Subcutaneous adipose tissue (tissue), 4 donors: ENCODE results near the gene DTNBP1. TPM values are rescaled to one million over a fixed set of nuclear protein-coding genes. Genes with fewer than 3 reads are reported as not detected.

Source experiments
- total RNA-seq, 4 donors: library from RNA; depleted of rRNA; stranded (reverse); fragments of >200 nt; gene quantifications; one replicate each; pipeline ENCODE4 v1.1.0, GENCODE V29; 2016
- TF ChIP-seq, protein P1 (sequence below): fragments of 450-650 bp; IDR thresholded peaks from one replicate; pipeline ENCODE4 v1.5.1; 2016; ENCODE audit warnings: low read depth, mild to moderate bottlenecking, control low read depth, antibody characterized with exemption, moderate library complexity

DTNBP1 gene
- total RNA-seq, 4 donors from 2014 or later, result 7.7 to 15.9 (median 12.5) TPM

DNA sequence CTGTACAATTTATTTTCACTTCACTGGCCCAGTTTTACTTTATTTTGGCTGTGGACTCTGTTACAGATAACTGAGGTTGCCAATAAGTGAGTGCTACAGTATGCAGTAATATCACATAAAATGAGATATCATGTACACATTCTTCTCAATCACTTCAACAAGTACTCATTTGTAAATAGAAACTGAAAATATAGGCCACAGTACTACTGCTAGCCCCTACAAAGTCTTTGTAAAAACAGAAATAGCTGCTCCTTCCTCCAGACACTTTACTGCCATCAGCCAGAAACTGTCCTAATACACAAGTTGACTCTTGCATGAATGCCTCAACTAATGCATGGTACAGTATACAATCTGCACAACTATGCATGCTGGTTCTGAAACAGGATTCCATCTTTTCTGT is 9.2 kb downstream of the DTNBP1 start:
- TF ChIP-seq, protein P1, sequence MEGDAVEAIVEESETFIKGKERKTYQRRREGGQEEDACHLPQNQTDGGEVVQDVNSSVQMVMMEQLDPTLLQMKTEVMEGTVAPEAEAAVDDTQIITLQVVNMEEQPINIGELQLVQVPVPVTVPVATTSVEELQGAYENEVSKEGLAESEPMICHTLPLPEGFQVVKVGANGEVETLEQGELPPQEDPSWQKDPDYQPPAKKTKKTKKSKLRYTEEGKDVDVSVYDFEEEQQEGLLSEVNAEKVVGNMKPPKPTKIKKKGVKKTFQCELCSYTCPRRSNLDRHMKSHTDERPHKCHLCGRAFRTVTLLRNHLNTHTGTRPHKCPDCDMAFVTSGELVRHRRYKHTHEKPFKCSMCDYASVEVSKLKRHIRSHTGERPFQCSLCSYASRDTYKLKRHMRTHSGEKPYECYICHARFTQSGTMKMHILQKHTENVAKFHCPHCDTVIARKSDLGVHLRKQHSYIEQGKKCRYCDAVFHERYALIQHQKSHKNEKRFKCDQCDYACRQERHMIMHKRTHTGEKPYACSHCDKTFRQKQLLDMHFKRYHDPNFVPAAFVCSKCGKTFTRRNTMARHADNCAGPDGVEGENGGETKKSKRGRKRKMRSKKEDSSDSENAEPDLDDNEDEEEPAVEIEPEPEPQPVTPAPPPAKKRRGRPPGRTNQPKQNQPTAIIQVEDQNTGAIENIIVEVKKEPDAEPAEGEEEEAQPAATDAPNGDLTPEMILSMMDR, result no peak

DNA sequence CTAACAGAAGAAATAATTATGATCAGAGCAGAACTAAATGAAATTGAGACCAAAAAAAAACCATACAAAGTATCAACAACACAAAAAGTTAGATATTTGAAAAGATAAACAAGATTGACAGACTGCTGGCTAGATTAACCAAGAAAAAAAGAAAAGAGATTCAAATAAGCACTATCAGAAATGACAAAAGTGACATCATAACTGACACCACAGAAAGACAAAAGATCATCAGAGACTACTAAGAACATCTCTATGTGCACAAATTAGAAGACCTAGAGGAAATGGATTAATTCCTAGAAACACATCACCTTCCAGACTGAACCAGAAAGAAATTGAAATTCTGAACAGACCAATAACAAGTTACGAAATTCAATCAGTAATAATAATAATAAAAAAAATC is 17.9 kb downstream of the DTNBP1 start:
- TF ChIP-seq, protein P1, result no peak

DNA sequence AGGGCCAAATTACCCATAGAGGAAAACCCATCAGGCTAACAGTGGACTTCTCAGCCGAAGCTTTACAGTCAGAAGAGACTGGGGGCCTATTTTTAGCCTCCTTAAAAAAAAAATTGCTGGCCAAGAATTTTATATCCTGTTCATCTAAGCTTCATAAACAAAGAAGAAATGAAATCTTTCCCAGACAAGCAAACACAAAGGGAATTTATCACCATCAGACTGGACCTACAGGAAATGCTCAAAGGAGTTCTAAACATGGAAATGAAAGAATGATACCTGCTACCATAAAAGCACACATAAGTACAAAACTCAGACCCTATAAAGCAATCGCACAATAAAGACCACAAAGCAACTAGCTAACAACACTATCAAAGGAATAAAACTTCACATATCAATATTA is 19.3 kb downstream of the DTNBP1 start:
- TF ChIP-seq, protein P1, result no peak

DNA sequence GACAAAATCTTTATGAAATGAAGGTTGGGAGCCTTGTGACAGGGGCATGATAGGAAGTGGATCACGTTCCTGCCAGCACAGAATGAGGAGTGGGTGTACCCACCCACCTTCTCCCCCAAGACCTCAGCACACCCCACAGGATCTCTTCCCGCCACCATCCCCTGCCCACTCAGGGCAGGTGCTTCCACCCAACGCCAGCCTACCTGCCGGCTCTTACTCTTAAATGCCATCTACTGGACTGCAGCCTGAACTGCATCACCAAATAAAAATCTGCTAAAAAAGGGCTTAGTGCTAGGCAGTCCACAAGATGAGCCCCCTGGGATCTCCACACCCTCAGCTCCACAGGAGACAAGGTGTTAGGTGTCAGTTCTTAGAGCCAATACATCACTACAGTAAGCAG is 20.6 kb downstream of the DTNBP1 start:
- TF ChIP-seq, protein P1, result no peak

DNA sequence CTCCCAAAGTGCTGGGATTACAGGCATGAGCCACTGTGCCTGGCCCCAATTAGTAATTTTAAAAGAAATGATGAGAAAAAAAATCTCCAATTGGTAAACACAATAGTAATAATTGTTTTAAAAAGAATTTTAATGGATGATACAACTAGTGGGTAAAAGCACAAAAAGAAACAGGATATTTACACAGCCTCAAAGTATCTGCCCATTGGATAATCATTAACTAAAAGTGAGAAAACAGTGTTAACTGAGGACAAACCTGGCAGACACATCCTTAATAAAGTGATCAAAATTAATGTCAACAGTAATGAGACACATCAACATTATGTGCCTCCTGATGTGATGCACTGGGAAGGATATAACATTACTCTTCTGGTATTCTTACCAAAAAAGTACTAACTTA is 24.5 kb downstream of the DTNBP1 start:
- TF ChIP-seq, protein P1, result no peak

DNA sequence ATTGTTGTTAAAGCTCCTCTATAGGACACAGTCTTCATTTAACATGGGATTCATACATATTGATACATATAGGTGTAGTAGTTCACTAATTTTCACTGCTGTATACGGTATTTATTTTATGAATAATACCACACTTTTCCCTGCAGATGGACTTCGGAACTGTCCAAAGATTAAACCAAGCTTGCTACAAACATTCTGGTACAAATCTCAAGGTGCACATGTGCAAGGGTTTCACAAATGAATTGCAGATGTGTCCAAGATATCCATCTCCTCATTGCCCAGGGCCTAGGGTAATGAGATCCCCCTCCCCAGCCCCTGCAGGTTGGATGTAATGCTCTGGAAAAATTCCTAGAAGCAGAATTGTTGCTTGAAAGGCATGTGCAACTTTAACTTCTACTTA is 31.4 kb downstream of the DTNBP1 start:
- TF ChIP-seq, protein P1, result no peak

DNA sequence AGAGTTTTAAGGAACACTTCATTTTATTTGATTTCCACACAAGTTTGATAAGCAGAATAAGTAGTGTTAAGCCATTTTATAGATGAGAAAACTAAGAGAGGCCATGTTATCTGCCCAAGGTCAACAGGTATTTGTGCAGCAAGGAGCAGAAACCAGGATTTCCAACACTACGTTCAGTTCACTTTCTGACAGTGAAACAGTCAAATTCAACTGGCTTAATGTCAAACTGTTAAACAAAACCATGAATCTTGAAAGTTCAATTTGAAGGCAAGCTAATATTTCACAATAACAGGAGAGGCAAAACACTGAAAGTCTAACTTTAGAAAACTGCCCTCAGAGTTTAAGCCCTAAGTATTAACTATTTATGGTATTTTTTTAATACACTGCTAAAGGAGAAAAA is 32.6 kb downstream of the DTNBP1 start:
- TF ChIP-seq, protein P1, result no peak
